H9 (cell line): ENCODE measurements around the gene MSRB1. TPM values are rescaled to one million over a fixed set of nuclear protein-coding genes. Genes with fewer than 3 reads are reported as not detected.

ENCODE experiments used
- DNase-seq: peaks from one replicate; pipeline ENCODE4 v3.0.0-alpha.2; 2017
- H2AFZ ChIP-seq: one replicate; pipeline ENCODE4 v1.6.1; 2013; ENCODE audit warnings: mild to moderate bottlenecking, low read length, control low read depth, moderate library complexity
- H2AK5ac ChIP-seq: 2 replicates; pipeline ENCODE4 v1.6.1; 2013; ENCODE audit warnings: low read length, control low read depth, mixed read lengths; ENCODE audit not compliant: insufficient read length
- H2BK120ac ChIP-seq: one replicate; pipeline ENCODE4 v1.6.1; 2013; ENCODE audit warnings: low read depth, mild to moderate bottlenecking, low read length, control low read depth, inconsistent platforms; ENCODE audit not compliant: poor library complexity, severe bottlenecking
- H2BK12ac ChIP-seq: 2 replicates; pipeline ENCODE4 v1.6.1; 2013; ENCODE audit warnings: low read length, control low read depth, mixed read lengths, low read depth; ENCODE audit not compliant: insufficient read length
- H2BK15ac ChIP-seq: 2 replicates; pipeline ENCODE4 v1.6.1; 2013; ENCODE audit warnings: low read depth, low read length, control low read depth
- H2BK20ac ChIP-seq: one replicate; pipeline ENCODE4 v1.6.1; 2013; ENCODE audit warnings: low read depth, mild to moderate bottlenecking, low read length, control low read depth, inconsistent platforms; ENCODE audit not compliant: poor library complexity, severe bottlenecking
- H2BK5ac ChIP-seq: 2 replicates; pipeline ENCODE4 v1.6.1; 2013; ENCODE audit warnings: low read length, control low read depth, mixed read lengths; ENCODE audit not compliant: insufficient read length
- H3K14ac ChIP-seq: 2 replicates; pipeline ENCODE4 v1.6.1; 2013; ENCODE audit warnings: low read length, control low read depth; ENCODE audit not compliant: insufficient read depth
- H3K18ac ChIP-seq: 2 replicates; pipeline ENCODE4 v1.6.1; 2013; ENCODE audit warnings: low read depth, mild to moderate bottlenecking, mixed read lengths, low read length, control low read depth; ENCODE audit not compliant: insufficient read length
- H3K23ac ChIP-seq: 2 replicates; pipeline ENCODE4 v1.6.1; 2013; ENCODE audit warnings: low read length, control low read depth, mixed read lengths, low read depth; ENCODE audit not compliant: insufficient read length
- H3K23me2 ChIP-seq: 2 replicates; pipeline ENCODE4 v1.6.1; 2013; ENCODE audit warnings: low read depth, mild to moderate bottlenecking, mixed read lengths, low read length, control low read depth; ENCODE audit not compliant: insufficient read length, poor library complexity, severe bottlenecking
- H3K27ac ChIP-seq: 2 replicates; pipeline ENCODE4 v1.5.1; 2013; ENCODE audit warnings: low read length, control low read depth, mixed read lengths, low read depth; ENCODE audit not compliant: insufficient read length
- H3K27me3 ChIP-seq: 2 replicates; pipeline ENCODE4 v1.6.1; 2013; ENCODE audit warnings: low read length, control low read depth, inconsistent platforms; ENCODE audit not compliant: insufficient read depth
- H3K4ac ChIP-seq: 2 replicates; pipeline ENCODE4 v1.6.1; 2013; ENCODE audit warnings: low read depth, mild to moderate bottlenecking, control low read depth, inconsistent platforms, low read length, moderate library complexity
- H3K4me1 ChIP-seq: 2 replicates; pipeline ENCODE4 v1.6.1; 2013; ENCODE audit warnings: low read length, control low read depth, inconsistent platforms; ENCODE audit not compliant: insufficient read depth
- H3K4me2 ChIP-seq: 2 replicates; pipeline ENCODE4 v1.6.1; 2013; ENCODE audit warnings: low read length, control low read depth, mixed read lengths; ENCODE audit not compliant: insufficient read length, insufficient read depth
- H3K56ac ChIP-seq: 2 replicates; pipeline ENCODE4 v1.6.1; 2013; ENCODE audit warnings: low read depth, mild to moderate bottlenecking, mixed read lengths, low read length, control low read depth; ENCODE audit not compliant: insufficient read length
- H3K79me1 ChIP-seq: 2 replicates; pipeline ENCODE4 v1.6.1; 2013; ENCODE audit warnings: low read depth, mild to moderate bottlenecking, moderate library complexity, low read length, control low read depth, inconsistent platforms; ENCODE audit not compliant: insufficient read depth, poor library complexity, severe bottlenecking
- H3K79me2 ChIP-seq: 2 replicates; pipeline ENCODE4 v1.6.1; 2013; ENCODE audit warnings: low read length, control low read depth, inconsistent platforms; ENCODE audit not compliant: insufficient read depth
- H3K9ac ChIP-seq: 2 replicates; pipeline ENCODE4 v1.6.1; 2013; ENCODE audit warnings: low read length, control low read depth, mixed read lengths; ENCODE audit not compliant: insufficient read length; ENCODE audit errors: extremely low read depth
- H3K9me3 ChIP-seq: one replicate; pipeline ENCODE4 v1.6.1; 2013; ENCODE audit warnings: low read depth, low read length, inconsistent platforms; ENCODE audit not compliant: control insufficient read depth
- H3T11ph ChIP-seq: one replicate; pipeline ENCODE4 v1.6.1; 2013; ENCODE audit warnings: mild to moderate bottlenecking, low read length, control low read depth, inconsistent platforms
- H4K20me1 ChIP-seq: one replicate; pipeline ENCODE4 v1.6.1; 2013; ENCODE audit not compliant: control insufficient read depth, insufficient read length, insufficient read depth
- H4K5ac ChIP-seq: 2 replicates; pipeline ENCODE4 v1.6.1; 2013; ENCODE audit warnings: low read depth, mild to moderate bottlenecking, mixed read lengths, low read length, control low read depth; ENCODE audit not compliant: insufficient read length
- H4K8ac ChIP-seq: replicated peaks from 2 replicates; pipeline ENCODE4 v1.6.1; 2013; ENCODE audit warnings: low read length, control low read depth, mixed read lengths, low read depth; ENCODE audit not compliant: insufficient read length
- H4K91ac ChIP-seq: 2 replicates; pipeline ENCODE4 v1.6.1; 2013; ENCODE audit warnings: low read depth, mild to moderate bottlenecking, moderate library complexity, mixed read lengths, low read length, control low read depth; ENCODE audit not compliant: insufficient read length
- H3K27ac Mint-ChIP-seq, 3 experiments: 2 replicates in 2 of 3; 3 replicates in 1 of 3; pipeline ENCODE4 v1.8.0; 2020 to 2021; ENCODE audit warnings: mixed read lengths in 3 of 3, mild to moderate bottlenecking in 1 of 3, moderate library complexity in 1 of 3
- H3K27me3 Mint-ChIP-seq: 2 replicates; pipeline ENCODE4 v1.8.0; 2021; ENCODE audit warnings: low read depth, mild to moderate bottlenecking, moderate library complexity, mixed read lengths
- H3K36me3 Mint-ChIP-seq, 3 experiments: 2 replicates in 2 of 3; 3 replicates in 1 of 3; pipeline ENCODE4 v1.8.0; 2020 to 2021; ENCODE audit warnings: low read depth in 3 of 3, mixed read lengths in 3 of 3; ENCODE audit not compliant: insufficient read depth in 1 of 3
- H3K4me1 Mint-ChIP-seq, 2 experiments: 2 replicates each; pipeline ENCODE4 v1.8.0; 2020; ENCODE audit warnings: mixed read lengths in 2 of 2
- H3K4me3 Mint-ChIP-seq, 2 experiments: 2 replicates in 1 of 2; 3 replicates in 1 of 2; pipeline ENCODE4 v1.8.0; 2020 to 2021; ENCODE audit warnings: mild to moderate bottlenecking in 2 of 2, mixed read lengths in 2 of 2, moderate library complexity in 1 of 2
- H3K9me3 Mint-ChIP-seq, 2 experiments: 2 replicates in 1 of 2; 3 replicates in 1 of 2; pipeline ENCODE4 v1.8.0; 2020; ENCODE audit warnings: mild to moderate bottlenecking in 2 of 2, mixed read lengths in 2 of 2, moderate library complexity in 1 of 2
- CTCF ChIP-seq: fragments of 200-600 bp; sonication (generic); conservative IDR thresholded peaks from 3 replicates; pipeline ENCODE4 v1.8.0; 2021; ENCODE audit warnings: antibody characterized with exemption, mild to moderate bottlenecking
- WGBS: extraction: QIAGEN DNeasy Blood & Tissue Kit; methylation state at CpG from one replicate; pipeline ENCODE4 v1.1.7; 2013; ENCODE audit warnings: missing lambda C conversion rate, low lambda C conversion rate, mixed read lengths; ENCODE audit not compliant: insufficient read length; ENCODE audit errors: extremely low coverage; 5-methylcytosine and 5-hydroxymethylcytosine counted together
- total RNA-seq: library from RNA; stranded (reverse); gene quantifications from 2 replicates; pipeline ENCODE4 v1.2.1, GENCODE V29; 2021

Gene MSRB1
- total RNA-seq, 1 experiment from 2014 or later = 25.7 TPM

GRCh38 chr16:1946495-1947368 lies 3.7 kb upstream of the MSRB1 start:
- H3K4me1 Mint-ChIP-seq = peaks cover 10 to 18% of the 10 kb centered on the region in 2 experiments
- no peak for DNase-seq
- Histone ChIP-seq H3K79me2 (no peaks in the 10 kb centered on the region), H3K14ac (no peak overlapping the region; the same call in 1 of the 2 replicates), H3K9ac (no peak overlapping the region), H3T11ph (no peak overlapping the region), H3K18ac (no peak overlapping the region), H4K20me1 (no peaks in the 10 kb centered on the region), H2BK20ac (no peak overlapping the region), H2BK120ac (no peak overlapping the region), H3K9me3 (no peaks in the 10 kb centered on the region), H3K4me1 (peaks cover 4% of the 10 kb centered on the region; the same call in 1 of the 2 replicates), H4K8ac (no peak overlapping the region), H2AFZ (no peak overlapping the region), H2BK15ac (no peak overlapping the region), H2BK12ac (no peak overlapping the region), H4K91ac (no peak overlapping the region), H3K23ac (no peak overlapping the region), H3K56ac (no peak overlapping the region), H2AK5ac (no peak overlapping the region), H4K5ac (no peak overlapping the region), H3K27ac (no peak overlapping the region), H2BK5ac (no peak overlapping the region), H3K23me2 (peaks cover 7% of the 10 kb centered on the region), H3K27me3 (no peaks in the 10 kb centered on the region), H3K79me1 (no peaks in the 10 kb centered on the region), H3K4ac (no peak overlapping the region), H3K4me2 (no peak overlapping the region)
- H3K27ac Mint-ChIP-seq = no peak overlapping the region
- no peak overlapping the region; a peak in 1 of 5 replicates for H3K4me3 Mint-ChIP-seq
- H3K27me3 Mint-ChIP-seq = peaks cover 1% of the 10 kb centered on the region; the same call in 1 of the 2 replicates
- no peaks in the 10 kb centered on the region for H3K9me3 Mint-ChIP-seq
- TF ChIP-seq CTCF = peak; percentile 37; the same call in 2 of the 3 replicates
- H3K36me3 Mint-ChIP-seq = no peaks in the 10 kb centered on the region; a peak in 1 of 7 replicates
- no CpG with 5 or more reads among the region's 38 CpGs for WGBS
